ENCODE data around the gene WWOX. TPM values are rescaled to one million over a fixed set of nuclear protein-coding genes. Genes with fewer than 3 reads are reported as not detected.

WWOX gene
- polyA plus RNA-seq, 1 donor from 2014 or later = 25.6 TPM

DNA sequence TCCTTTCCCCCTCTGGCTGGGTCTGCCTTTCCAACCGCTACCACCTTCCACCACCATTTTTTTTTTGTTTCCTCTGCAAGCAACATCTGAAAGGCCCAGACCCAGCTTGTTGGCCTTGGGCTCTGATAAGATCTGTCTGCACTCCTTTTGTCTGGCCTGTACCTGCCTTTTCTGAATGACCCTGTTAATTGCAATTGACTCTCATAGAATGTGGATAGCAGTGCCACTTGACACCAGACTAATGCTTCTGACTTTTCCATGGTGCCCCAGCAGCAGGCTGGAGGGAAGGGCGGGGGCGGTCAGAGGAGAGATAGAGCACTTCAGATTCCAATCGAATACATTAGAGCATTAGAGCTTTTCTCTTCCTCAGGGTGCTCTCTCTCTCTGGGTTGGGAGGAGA, 538.9 kb downstream of the WWOX start:
- Histone ChIP-seq H3K4me2 (ENCODE audit: low read length) (no peak overlapping the region), H4K20me1 (ENCODE audit: insufficient read depth) (no peaks in the 10 kb centered on the region), H3K4me3 (ENCODE audit: low read length) (no peak overlapping the region), H3K36me3 (ENCODE audit: insufficient read depth, low read length) (no peaks in the 10 kb centered on the region), H3K9me2 (ENCODE audit: insufficient read depth, low read length) (no peaks in the 10 kb centered on the region), H3K27me3 (ENCODE audit: insufficient read depth, low read depth, low read length) (no peaks in the 10 kb centered on the region), H3K79me2 (replicated peaks; ENCODE audit: insufficient read depth, low read length) (no peaks in the 10 kb centered on the region), H3K9ac (ENCODE audit: low read length) (no peak overlapping the region), H3K9me3 (ENCODE audit: low read length) (no peaks in the 10 kb centered on the region), H3K27ac (ENCODE audit: low read length) (no peak overlapping the region), H3F3A (ENCODE audit: insufficient read depth, low read length, poor library complexity, severe bottlenecking) (no peaks in the 10 kb centered on the region), H2AFZ (ENCODE audit: low read depth, low read length) (no peak overlapping the region)
- TF ChIP-seq, protein P1, sequence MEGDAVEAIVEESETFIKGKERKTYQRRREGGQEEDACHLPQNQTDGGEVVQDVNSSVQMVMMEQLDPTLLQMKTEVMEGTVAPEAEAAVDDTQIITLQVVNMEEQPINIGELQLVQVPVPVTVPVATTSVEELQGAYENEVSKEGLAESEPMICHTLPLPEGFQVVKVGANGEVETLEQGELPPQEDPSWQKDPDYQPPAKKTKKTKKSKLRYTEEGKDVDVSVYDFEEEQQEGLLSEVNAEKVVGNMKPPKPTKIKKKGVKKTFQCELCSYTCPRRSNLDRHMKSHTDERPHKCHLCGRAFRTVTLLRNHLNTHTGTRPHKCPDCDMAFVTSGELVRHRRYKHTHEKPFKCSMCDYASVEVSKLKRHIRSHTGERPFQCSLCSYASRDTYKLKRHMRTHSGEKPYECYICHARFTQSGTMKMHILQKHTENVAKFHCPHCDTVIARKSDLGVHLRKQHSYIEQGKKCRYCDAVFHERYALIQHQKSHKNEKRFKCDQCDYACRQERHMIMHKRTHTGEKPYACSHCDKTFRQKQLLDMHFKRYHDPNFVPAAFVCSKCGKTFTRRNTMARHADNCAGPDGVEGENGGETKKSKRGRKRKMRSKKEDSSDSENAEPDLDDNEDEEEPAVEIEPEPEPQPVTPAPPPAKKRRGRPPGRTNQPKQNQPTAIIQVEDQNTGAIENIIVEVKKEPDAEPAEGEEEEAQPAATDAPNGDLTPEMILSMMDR (IDR thresholded peaks at IDR 0.05; ENCODE audit: poor library complexity, severe bottlenecking) = no peak
- TF ChIP-seq EP300 (conservative IDR thresholded peaks at IDR 0.05; ENCODE audit: poor library complexity, severe bottlenecking) (no peak), POLR2AphosphoS5 (IDR thresholded peaks at IDR 0.05) (no peak)

DNA sequence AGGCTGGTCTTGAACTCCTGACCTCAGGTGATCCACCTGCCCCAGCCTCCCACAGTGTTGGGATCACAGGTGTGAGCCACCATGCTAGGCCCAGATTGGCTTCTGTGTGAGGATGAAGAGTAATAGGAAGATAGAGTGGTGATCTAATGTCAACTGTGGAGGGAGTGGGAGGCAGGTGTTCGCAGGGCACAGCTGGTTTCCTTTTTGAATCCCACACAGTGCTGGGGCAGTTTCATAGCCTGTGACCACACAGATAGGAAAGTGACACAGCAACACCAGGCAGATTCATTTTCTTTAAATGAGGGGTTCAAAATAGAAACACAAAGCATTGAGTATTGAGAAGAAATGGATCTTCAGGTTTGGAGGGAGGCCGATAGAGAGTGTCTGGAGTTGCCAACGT, 540.3 kb downstream of the WWOX start:
- no peak for TF ChIP-seq RAD21 (conservative IDR thresholded peaks at IDR 0.05)
- TF ChIP-seq TAF1 (IDR thresholded peaks at IDR 0.05; ENCODE audit: low read depth) = no peak
- TF ChIP-seq, protein P2, sequence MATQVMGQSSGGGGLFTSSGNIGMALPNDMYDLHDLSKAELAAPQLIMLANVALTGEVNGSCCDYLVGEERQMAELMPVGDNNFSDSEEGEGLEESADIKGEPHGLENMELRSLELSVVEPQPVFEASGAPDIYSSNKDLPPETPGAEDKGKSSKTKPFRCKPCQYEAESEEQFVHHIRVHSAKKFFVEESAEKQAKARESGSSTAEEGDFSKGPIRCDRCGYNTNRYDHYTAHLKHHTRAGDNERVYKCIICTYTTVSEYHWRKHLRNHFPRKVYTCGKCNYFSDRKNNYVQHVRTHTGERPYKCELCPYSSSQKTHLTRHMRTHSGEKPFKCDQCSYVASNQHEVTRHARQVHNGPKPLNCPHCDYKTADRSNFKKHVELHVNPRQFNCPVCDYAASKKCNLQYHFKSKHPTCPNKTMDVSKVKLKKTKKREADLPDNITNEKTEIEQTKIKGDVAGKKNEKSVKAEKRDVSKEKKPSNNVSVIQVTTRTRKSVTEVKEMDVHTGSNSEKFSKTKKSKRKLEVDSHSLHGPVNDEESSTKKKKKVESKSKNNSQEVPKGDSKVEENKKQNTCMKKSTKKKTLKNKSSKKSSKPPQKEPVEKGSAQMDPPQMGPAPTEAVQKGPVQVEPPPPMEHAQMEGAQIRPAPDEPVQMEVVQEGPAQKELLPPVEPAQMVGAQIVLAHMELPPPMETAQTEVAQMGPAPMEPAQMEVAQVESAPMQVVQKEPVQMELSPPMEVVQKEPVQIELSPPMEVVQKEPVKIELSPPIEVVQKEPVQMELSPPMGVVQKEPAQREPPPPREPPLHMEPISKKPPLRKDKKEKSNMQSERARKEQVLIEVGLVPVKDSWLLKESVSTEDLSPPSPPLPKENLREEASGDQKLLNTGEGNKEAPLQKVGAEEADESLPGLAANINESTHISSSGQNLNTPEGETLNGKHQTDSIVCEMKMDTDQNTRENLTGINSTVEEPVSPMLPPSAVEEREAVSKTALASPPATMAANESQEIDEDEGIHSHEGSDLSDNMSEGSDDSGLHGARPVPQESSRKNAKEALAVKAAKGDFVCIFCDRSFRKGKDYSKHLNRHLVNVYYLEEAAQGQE (IDR thresholded peaks at IDR 0.05; ENCODE audit: borderline replicate concordance) = no peak
- no peak for TF ChIP-seq SMC3 (conservative IDR thresholded peaks at IDR 0.05; ENCODE audit: poor library complexity)
- TF ChIP-seq, protein P1 (IDR thresholded peaks at IDR 0.05; ENCODE audit: poor library complexity, severe bottlenecking) = no peak
- TF ChIP-seq MXI1 (conservative IDR thresholded peaks at IDR 0.05; ENCODE audit: poor library complexity, severe bottlenecking) = no peak
- Histone ChIP-seq H3K4me2 (ENCODE audit: low read length) (no peak overlapping the region), H3K79me2 (replicated peaks; ENCODE audit: insufficient read depth, low read length) (no peaks in the 10 kb centered on the region), H3K27ac (ENCODE audit: low read length) (no peak overlapping the region), H3K36me3 (ENCODE audit: insufficient read depth, low read length) (no peaks in the 10 kb centered on the region), H3K9me3 (ENCODE audit: low read length) (no peaks in the 10 kb centered on the region), H3K9ac (ENCODE audit: low read length) (no peak overlapping the region), H4K20me1 (ENCODE audit: insufficient read depth) (no peaks in the 10 kb centered on the region), H2AFZ (ENCODE audit: low read depth, low read length) (no peak overlapping the region), H3K4me3 (ENCODE audit: low read length) (no peak overlapping the region), H3F3A (ENCODE audit: insufficient read depth, low read length, poor library complexity, severe bottlenecking) (no peaks in the 10 kb centered on the region), H3K9me2 (ENCODE audit: insufficient read depth, low read length) (no peaks in the 10 kb centered on the region), H3K27me3 (ENCODE audit: insufficient read depth, low read depth, low read length) (no peaks in the 10 kb centered on the region)

Data from neural cell (in vitro differentiated cells).